AG09319 (cell line): ENCODE data around the gene TMEM135.
A peak's percentile ranks its signal among the peaks of the same experiment; 100 is the strongest.

Source experiments
- DNase-seq: peaks from one replicate; pipeline ENCODE4 v3.0.0-alpha.2; 2010; ENCODE audit warnings: low read depth; ENCODE audit errors: extremely low read depth
- CTCF ChIP-seq: IDR thresholded peaks from 2 replicates; pipeline ENCODE4 v1.5.1; 2011; ENCODE audit warnings: low read depth, mild to moderate bottlenecking, inconsistent platforms, low read length, moderate library complexity

The TMEM135 gene

GRCh38 chr11:87007963-87008362 is 29.8 kb upstream of the TMEM135 start:
- DNase-seq = peak; percentile 47

GRCh38 chr11:87012089-87012488 is 25.6 kb upstream of the TMEM135 start:
- no peak for DNase-seq
- no peak for TF ChIP-seq CTCF

More at GRCh38 chr11:87007963-87008362, 29.8 kb upstream of the TMEM135 start:
- no peak for TF ChIP-seq CTCF

DNA sequence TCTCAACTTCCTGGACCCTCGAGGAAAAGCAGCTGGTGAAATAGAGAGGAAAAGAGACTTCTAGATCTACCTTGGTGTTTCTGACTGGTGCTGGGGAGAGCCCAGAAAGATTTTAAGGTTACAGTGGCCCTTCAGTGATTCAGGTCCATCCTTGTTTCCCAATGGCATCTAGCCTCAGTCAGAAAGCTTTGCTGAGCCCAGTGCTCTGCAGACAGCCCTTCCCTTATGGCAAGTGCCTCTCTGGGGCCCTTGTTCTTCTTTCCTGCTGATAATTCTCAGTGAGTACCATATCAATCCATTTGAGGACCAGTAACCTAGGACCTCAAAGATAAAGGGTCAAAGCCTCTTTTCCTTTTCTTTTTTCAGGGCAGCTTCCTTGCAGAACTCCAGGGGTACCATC is 25.1 kb upstream of the TMEM135 start:
- TF ChIP-seq CTCF = no peak
- DNase-seq = no peak

- DNase-seq = no peak
Observed at GRCh38 chr11:87013912-87014825, 23.6 kb upstream of the TMEM135 start.

DNA sequence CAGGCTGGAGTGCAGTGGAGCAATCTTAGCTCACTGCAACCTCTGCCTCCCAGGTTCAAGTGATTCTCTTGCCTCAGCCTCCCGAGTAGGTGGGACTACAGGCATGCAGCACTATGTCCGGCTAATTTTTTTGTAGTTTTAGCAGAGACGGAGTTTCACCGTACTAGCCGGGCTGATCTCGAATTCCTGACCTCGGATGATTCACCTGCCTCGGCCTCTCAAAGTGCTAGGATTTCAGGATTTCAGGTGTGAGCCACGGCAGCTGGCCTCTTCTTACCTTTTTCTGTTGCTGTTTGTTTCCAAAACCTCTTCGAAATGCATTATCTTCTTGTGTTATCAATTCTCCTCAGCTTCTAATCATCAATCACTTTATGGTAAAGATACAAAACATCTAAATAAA is 22.1 kb upstream of the TMEM135 start:
- TF ChIP-seq CTCF = no peak

More at GRCh38 chr11:87013912-87014825, 23.6 kb upstream of the TMEM135 start:
- TF ChIP-seq CTCF = no peak

DNA sequence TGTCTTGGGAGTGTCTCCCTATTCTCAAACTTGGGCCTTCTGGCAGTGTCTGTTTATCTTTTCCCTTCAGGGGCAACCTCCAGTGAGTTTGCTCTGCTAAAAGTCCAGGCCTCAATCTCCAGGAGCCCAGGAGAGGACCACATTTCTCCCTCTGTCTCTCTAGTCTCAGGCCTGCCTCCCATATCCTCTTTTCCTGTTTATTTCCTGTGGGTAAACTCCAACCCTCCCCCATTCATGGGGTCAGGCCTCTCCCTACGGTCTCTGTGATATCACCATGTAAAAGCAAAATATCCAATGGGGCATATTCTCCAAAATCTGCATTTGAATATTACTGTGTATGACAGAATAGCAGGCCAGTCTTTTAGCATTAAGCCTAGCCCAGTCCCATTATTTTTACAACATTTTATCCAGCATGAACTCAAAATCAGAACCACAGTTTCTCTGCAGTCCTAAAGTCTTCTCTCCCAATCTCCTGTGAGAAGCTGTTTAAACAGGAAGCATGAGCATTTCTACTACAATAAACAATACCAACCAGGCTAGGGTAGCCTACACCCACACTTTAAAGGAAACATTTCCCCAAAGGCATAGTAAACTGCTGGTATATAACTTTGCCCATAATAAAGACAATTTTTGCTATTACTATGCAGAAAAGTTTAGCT is 18.0 kb upstream of the TMEM135 start:
- TF ChIP-seq CTCF = no peak
- no peak for DNase-seq

More for the DNA sequence above, 22.1 kb upstream of the TMEM135 start:
- no peak for DNase-seq

- DNase-seq = no peak
Observed at GRCh38 chr11:87020336-87020735, 17.4 kb upstream of the TMEM135 start.

More at GRCh38 chr11:87020336-87020735, 17.4 kb upstream of the TMEM135 start:
- TF ChIP-seq CTCF = no peak
